ENCODE measurements around the gene TTC23L.
"Not testable (repeated sequence)": the region's sequence is repeated elsewhere in the genome, so short reads cannot be mapped to it uniquely, and the experiment has no call there.

The TTC23L gene

GRCh38 chr5:34827588-34828506 is 11.1 kb upstream of the TTC23L start:
- H3K9me3 ChIP-seq, result no peaks in the 10 kb centered on the region
- no peaks in the 10 kb centered on the region for H3K36me3 ChIP-seq
- no peak for TF ChIP-seq CTCF (IDR thresholded peaks at IDR 0.05)
- H3K4me1 ChIP-seq (ENCODE audit: control insufficient read depth in 1 of 2, insufficient read depth in 1 of 2, low read depth in 1 of 2, low read length in 1 of 2), result no peaks in the 10 kb centered on the region
- no peak overlapping the region for H3K27ac ChIP-seq
- H3K4me3 ChIP-seq (ENCODE audit: low read depth in 1 of 2, low read length in 1 of 2), result no peak overlapping the region
- no peaks in the 10 kb centered on the region for H3K27me3 ChIP-seq

- H3K27ac ChIP-seq; H3K9me3 ChIP-seq; H3K36me3 ChIP-seq; H3K4me3 ChIP-seq (ENCODE audit: low read depth in 1 of 2, low read length in 1 of 2); H3K4me1 ChIP-seq (ENCODE audit: control insufficient read depth in 1 of 2, insufficient read depth in 1 of 2, low read depth in 1 of 2, low read length in 1 of 2); H3K27me3 ChIP-seq: not testable (repeated sequence)
Observed at GRCh38 chr5:34830827-34831226, 8.1 kb upstream of the TTC23L start.

- no peaks in the 10 kb centered on the region for H3K36me3 ChIP-seq
- no peaks in the 10 kb centered on the region for H3K27me3 ChIP-seq
- H3K27ac ChIP-seq, result no peak overlapping the region
- no peak for TF ChIP-seq CTCF (IDR thresholded peaks at IDR 0.05)
- no peak overlapping the region for H3K4me3 ChIP-seq (ENCODE audit: low read depth in 1 of 2, low read length in 1 of 2)
- no peaks in the 10 kb centered on the region for H3K4me1 ChIP-seq (ENCODE audit: control insufficient read depth in 1 of 2, insufficient read depth in 1 of 2, low read depth in 1 of 2, low read length in 1 of 2)
- H3K9me3 ChIP-seq, result no peaks in the 10 kb centered on the region
Observed at GRCh38 chr5:34831303-34831702, 7.7 kb upstream of the TTC23L start.

- Histone ChIP-seq H3K36me3 (no peaks in the 10 kb centered on the region), H3K4me3 (ENCODE audit: low read depth in 1 of 2, low read length in 1 of 2) (no peak overlapping the region), H3K27me3 (peaks cover 6% of the 10 kb centered on the region), H3K4me1 (ENCODE audit: control insufficient read depth in 1 of 2, insufficient read depth in 1 of 2, low read depth in 1 of 2, low read length in 1 of 2) (no peaks in the 10 kb centered on the region), H3K27ac (no peak overlapping the region), H3K9me3 (no peaks in the 10 kb centered on the region)
- TF ChIP-seq CTCF (IDR thresholded peaks at IDR 0.05), result no peak
Observed at GRCh38 chr5:34832568-34832967, 6.4 kb upstream of the TTC23L start.

- Histone ChIP-seq H3K27ac (no peak overlapping the region), H3K4me3 (ENCODE audit: low read depth in 1 of 2, low read length in 1 of 2) (no peak overlapping the region), H3K4me1 (ENCODE audit: control insufficient read depth in 1 of 2, insufficient read depth in 1 of 2, low read depth in 1 of 2, low read length in 1 of 2) (no peaks in the 10 kb centered on the region), H3K27me3 (peaks cover 11% of the 10 kb centered on the region), H3K36me3 (no peaks in the 10 kb centered on the region), H3K9me3 (no peaks in the 10 kb centered on the region)
- no peak for TF ChIP-seq CTCF (IDR thresholded peaks at IDR 0.05)
Observed at GRCh38 chr5:34833090-34833489, 5.9 kb upstream of the TTC23L start.

GRCh38 chr5:34833976-34834793 is 4.8 kb upstream of the TTC23L start:
- no peaks in the 10 kb centered on the region for H3K36me3 ChIP-seq
- no peak overlapping the region for H3K27ac ChIP-seq
- no peaks in the 10 kb centered on the region for H3K9me3 ChIP-seq
- H3K4me1 ChIP-seq (ENCODE audit: control insufficient read depth in 1 of 2, insufficient read depth in 1 of 2, low read depth in 1 of 2, low read length in 1 of 2), result peaks cover 3 to 5% of the 10 kb centered on the region in 2 experiments
- no peak for TF ChIP-seq CTCF (IDR thresholded peaks at IDR 0.05)
- H3K27me3 ChIP-seq, result peaks cover 22% of the 10 kb centered on the region
- no peak overlapping the region for H3K4me3 ChIP-seq (ENCODE audit: low read depth in 1 of 2, low read length in 1 of 2)

Data from neutrophil (primary cell).